ENCODE measurements around the gene UCHL1.

The UCHL1 gene

DNA sequence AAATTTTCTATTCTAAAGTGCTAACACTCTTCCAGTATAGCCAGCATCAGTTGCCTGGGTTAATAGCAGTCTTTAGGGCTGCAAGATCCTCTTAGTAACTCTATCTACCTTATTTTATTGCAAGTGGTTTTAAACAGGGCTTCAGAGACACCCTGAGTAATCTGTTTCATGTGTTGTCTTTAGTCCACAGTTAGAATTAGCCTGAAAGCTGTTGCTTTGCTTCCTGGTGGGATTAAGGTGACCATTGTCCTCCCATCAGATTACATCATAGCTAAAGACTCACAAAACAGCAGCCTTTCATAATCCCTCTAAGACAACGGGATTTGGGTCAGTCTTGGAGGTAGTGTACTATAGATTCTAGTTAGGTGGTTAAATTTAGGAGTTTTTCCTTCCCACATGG, 7.5 kb downstream of the UCHL1 start:
- Histone ChIP-seq H4K20me1 (ENCODE audit: insufficient read depth, low read length) (no peaks in the 10 kb centered on the region), H3F3A (ENCODE audit: insufficient read depth, low read length) (no peaks in the 10 kb centered on the region), H2AFZ (ENCODE audit: low read length) (no peak overlapping the region)

DNA sequence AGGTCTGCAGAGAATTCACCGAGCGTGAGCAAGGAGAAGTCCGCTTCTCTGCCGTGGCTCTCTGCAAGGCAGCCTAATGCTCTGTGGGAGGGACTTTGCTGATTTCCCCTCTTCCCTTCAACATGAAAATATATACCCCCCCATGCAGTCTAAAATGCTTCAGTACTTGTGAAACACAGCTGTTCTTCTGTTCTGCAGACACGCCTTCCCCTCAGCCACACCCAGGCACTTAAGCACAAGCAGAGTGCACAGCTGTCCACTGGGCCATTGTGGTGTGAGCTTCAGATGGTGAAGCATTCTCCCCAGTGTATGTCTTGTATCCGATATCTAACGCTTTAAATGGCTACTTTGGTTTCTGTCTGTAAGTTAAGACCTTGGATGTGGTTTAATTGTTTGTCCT, 11.3 kb downstream of the UCHL1 start:
- no peaks in the 10 kb centered on the region for H3K4me1 ChIP-seq (ENCODE audit: insufficient read depth, low read length, severe bottlenecking)
- no peak overlapping the region for H3K9ac ChIP-seq (ENCODE audit: low read length)
- TF ChIP-seq CTCF (IDR thresholded peaks at IDR 0.05; ENCODE audit: low read length) (no peak), EZH2 (IDR thresholded peaks at IDR 0.05; ENCODE audit: borderline replicate concordance, low read length) (no peak)
- H3K4me2 ChIP-seq (ENCODE audit: low read length): no peak overlapping the region
- H3F3A ChIP-seq (ENCODE audit: insufficient read depth, low read length): no peaks in the 10 kb centered on the region
- H3K9me3 ChIP-seq (ENCODE audit: low read length): no peaks in the 10 kb centered on the region
- no peaks in the 10 kb centered on the region for H3K9me2 ChIP-seq (ENCODE audit: low read depth, low read length)
- no peaks in the 10 kb centered on the region for H3K27me3 ChIP-seq (ENCODE audit: insufficient read depth, low read length)
- H3K27ac ChIP-seq (ENCODE audit: low read depth, low read length, poor library complexity, severe bottlenecking): no peak overlapping the region
- no peak overlapping the region for H2AFZ ChIP-seq (ENCODE audit: low read length)
- no peak overlapping the region for H3K4me3 ChIP-seq (ENCODE audit: low read depth, low read length, poor library complexity, severe bottlenecking)
- no peaks in the 10 kb centered on the region for H3K79me2 ChIP-seq (ENCODE audit: insufficient read depth, low read length)
- H3K36me3 ChIP-seq (ENCODE audit: insufficient read depth, low read length): peaks cover 71% of the 10 kb centered on the region
- H4K20me1 ChIP-seq (ENCODE audit: insufficient read depth, low read length): no peaks in the 10 kb centered on the region

More for the DNA sequence above, 7.5 kb downstream of the UCHL1 start:
- H3K79me2 ChIP-seq (ENCODE audit: insufficient read depth, low read length): peaks cover 2% of the 10 kb centered on the region; the same call in 1 of the 2 replicates
- peaks cover 99% of the 10 kb centered on the region for H3K36me3 ChIP-seq (ENCODE audit: insufficient read depth, low read length)
- H3K9ac ChIP-seq (ENCODE audit: low read length): no peak overlapping the region
- H3K27me3 ChIP-seq (ENCODE audit: insufficient read depth, low read length): no peaks in the 10 kb centered on the region
- peaks cover 2% of the 10 kb centered on the region for H3K4me1 ChIP-seq (ENCODE audit: insufficient read depth, low read length, severe bottlenecking)
- H3K9me2 ChIP-seq (ENCODE audit: low read depth, low read length): no peaks in the 10 kb centered on the region
- TF ChIP-seq CTCF (IDR thresholded peaks at IDR 0.05; ENCODE audit: low read length) (no peak), EZH2 (IDR thresholded peaks at IDR 0.05; ENCODE audit: borderline replicate concordance, low read length) (no peak)
- no peak overlapping the region for H3K27ac ChIP-seq (ENCODE audit: low read depth, low read length, poor library complexity, severe bottlenecking)
- no peak overlapping the region for H3K4me2 ChIP-seq (ENCODE audit: low read length)
- H3K9me3 ChIP-seq (ENCODE audit: low read length): no peaks in the 10 kb centered on the region
- H3K4me3 ChIP-seq (ENCODE audit: low read depth, low read length, poor library complexity, severe bottlenecking): no peak overlapping the region

DNA sequence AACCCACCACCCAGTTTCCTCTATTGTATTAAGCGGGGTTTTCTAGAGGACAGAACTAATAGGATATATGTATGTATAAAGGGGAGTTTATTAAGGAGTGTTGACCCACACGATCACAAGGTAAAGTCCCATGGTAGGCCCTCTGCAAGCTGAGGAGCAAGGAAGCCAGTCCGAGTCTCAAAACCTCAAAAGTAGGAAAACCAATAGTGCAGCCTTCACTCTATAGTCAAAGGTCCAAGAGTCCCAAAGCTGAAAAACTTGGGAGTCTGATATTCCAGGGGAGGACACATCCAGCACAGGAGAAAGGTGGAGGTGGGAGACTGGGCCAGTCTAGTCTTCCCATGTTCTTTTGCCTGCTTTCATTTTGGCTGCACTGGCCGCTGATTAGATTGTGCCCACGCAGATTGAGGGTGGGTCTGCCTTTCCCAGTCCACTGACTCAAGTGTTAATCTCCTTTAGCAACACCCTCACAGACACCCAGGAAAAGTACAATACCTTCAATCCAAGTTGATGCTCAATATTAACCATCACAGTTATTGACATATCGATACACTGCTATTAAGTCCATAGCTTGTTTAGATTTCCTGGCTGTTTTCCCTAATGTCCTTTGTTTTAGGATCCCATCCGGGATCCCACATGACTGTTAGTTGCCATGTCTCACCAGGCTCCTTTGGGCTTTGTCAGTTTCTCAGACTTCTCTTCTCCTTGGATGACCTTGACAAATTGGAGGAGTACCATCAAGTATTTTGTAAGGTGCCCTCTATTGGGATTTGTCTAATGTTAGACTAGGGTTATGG, 12.2 kb downstream of the UCHL1 start:
- no peak for TF ChIP-seq EZH2 (IDR thresholded peaks at IDR 0.05; ENCODE audit: borderline replicate concordance, low read length)
- TF ChIP-seq CTCF (IDR thresholded peaks at IDR 0.05; ENCODE audit: low read length): no peak
- Histone ChIP-seq H3K4me1 (ENCODE audit: insufficient read depth, low read length, severe bottlenecking) (no peaks in the 10 kb centered on the region), H3K9me2 (ENCODE audit: low read depth, low read length) (no peaks in the 10 kb centered on the region), H2AFZ (ENCODE audit: low read length) (no peak overlapping the region), H3K79me2 (ENCODE audit: insufficient read depth, low read length) (no peaks in the 10 kb centered on the region), H3K27me3 (ENCODE audit: insufficient read depth, low read length) (no peaks in the 10 kb centered on the region), H3K4me2 (ENCODE audit: low read length) (no peak overlapping the region), H4K20me1 (ENCODE audit: insufficient read depth, low read length) (no peaks in the 10 kb centered on the region), H3K9ac (ENCODE audit: low read length) (no peak overlapping the region), H3F3A (ENCODE audit: insufficient read depth, low read length) (no peaks in the 10 kb centered on the region), H3K4me3 (ENCODE audit: low read depth, low read length, poor library complexity, severe bottlenecking) (no peak overlapping the region), H3K36me3 (ENCODE audit: insufficient read depth, low read length) (peaks cover 62% of the 10 kb centered on the region), H3K27ac (ENCODE audit: low read depth, low read length, poor library complexity, severe bottlenecking) (no peak overlapping the region), H3K9me3 (ENCODE audit: low read length) (no peaks in the 10 kb centered on the region)
